H1 (cell line): Measurements from ENCODE around the gene SNX24. TPM values are rescaled to one million over a fixed set of nuclear protein-coding genes. Genes with fewer than 3 reads are reported as not detected.

Experiments
- CTCF ChIA-PET: fragments of 300-600 bp; sonication (Branson Sonifier 250); formaldehyde crosslinking; loops from one replicate; lab custom pipeline; 2021; ENCODE audit not compliant: partially characterized antibody; lab: Charles Lee
- POLR2A ChIA-PET: fragments of 300-600 bp; sonication (Branson Sonifier 250); formaldehyde crosslinking; loops from one replicate; lab custom pipeline; 2021; ENCODE audit warnings: inconsistent platforms; ENCODE audit not compliant: partially characterized antibody; lab: Charles Lee
- DNase-seq, 2 experiments: peaks; one replicate each; pipeline versions ENCODE4 v3.0.0 to v3.0.0-alpha.2; 2010 to 2022; ENCODE audit warnings: low spot score in 2 of 2, low read depth in 1 of 2, mixed read lengths in 1 of 2
- FAIRE-seq: peaks from 2 replicates; lab custom pipeline; 2011; peaks lifted over from hg19 to GRCh38; lab: Jason Lieb, UNC
- H2AFZ ChIP-seq: 2 replicates; pipeline ENCODE4 v1.8.1; 2012; ENCODE audit warnings: low read length, inconsistent platforms
- H2AK5ac ChIP-seq: 2 replicates; pipeline ENCODE4 v1.6.1; 2013; ENCODE audit warnings: low read depth, low read length
- H2BK120ac ChIP-seq: replicated peaks from 2 replicates; pipeline ENCODE3; 2013; ENCODE audit warnings: low read depth, low read length, inconsistent platforms
- H2BK12ac ChIP-seq: 2 replicates; pipeline ENCODE4 v1.6.1; 2013; ENCODE audit warnings: low read depth, low read length
- H2BK15ac ChIP-seq: 2 replicates; pipeline ENCODE4 v1.6.1; 2013; ENCODE audit warnings: low read length
- H2BK20ac ChIP-seq: 2 replicates; pipeline ENCODE4 v1.6.1; 2013; ENCODE audit warnings: low read length
- H2BK5ac ChIP-seq: 2 replicates; pipeline ENCODE4 v1.6.1; 2013; ENCODE audit warnings: low read depth, low read length
- H3K14ac ChIP-seq: 2 replicates; pipeline ENCODE4 v1.6.1; 2013; ENCODE audit warnings: inconsistent platforms; ENCODE audit not compliant: insufficient read length
- H3K18ac ChIP-seq: 2 replicates; pipeline ENCODE4 v1.6.1; 2013; ENCODE audit warnings: low read length; ENCODE audit errors: extremely low read depth
- H3K23ac ChIP-seq: 2 replicates; pipeline ENCODE4 v1.6.1; 2013; ENCODE audit warnings: inconsistent platforms; ENCODE audit not compliant: insufficient read length
- H3K23me2 ChIP-seq: 2 replicates; pipeline ENCODE4 v1.6.1; 2013; ENCODE audit warnings: low read depth, low read length
- H3K27ac ChIP-seq: 2 replicates; pipeline ENCODE4 v1.6.1; 2011; ENCODE audit warnings: low read depth, low read length, inconsistent platforms
- H3K27me3 ChIP-seq, 4 experiments: replicated peaks in 1 of 4; 1 replicate in 1 of 4; 2 replicates in 3 of 4; pipeline versions ENCODE4 v1.6.1 to v1.8.1; 2011 to 2013; ENCODE audit warnings: low read length in 3 of 4, mild to moderate bottlenecking in 3 of 4, inconsistent platforms in 2 of 4, mixed read lengths in 2 of 4, moderate library complexity in 1 of 4; ENCODE audit not compliant: control insufficient read depth in 3 of 4, insufficient read depth in 3 of 4; ENCODE audit errors: extremely low read depth in 1 of 4
- H3K36me3 ChIP-seq, 4 experiments: 2 replicates each; pipeline versions ENCODE4 v1.6.1 to v1.8.1; 2011 to 2013; ENCODE audit warnings: mild to moderate bottlenecking in 4 of 4, low read length in 3 of 4, moderate library complexity in 2 of 4, control low read depth in 1 of 4, inconsistent platforms in 1 of 4; ENCODE audit not compliant: insufficient read depth in 4 of 4, control insufficient read depth in 2 of 4
- H3K4ac ChIP-seq: replicated peaks from 2 replicates; pipeline ENCODE3; 2013; ENCODE audit warnings: low read length, low read depth, mixed read lengths, inconsistent platforms; ENCODE audit not compliant: insufficient read length
- H3K4me1 ChIP-seq, 4 experiments: replicated peaks in 1 of 4; 1 replicate in 1 of 4; 2 replicates in 3 of 4; pipeline versions ENCODE4 v1.6.1 to v1.8.1; 2011 to 2013; ENCODE audit warnings: low read length in 3 of 4, inconsistent platforms in 2 of 4, mixed read lengths in 1 of 4; ENCODE audit not compliant: insufficient read depth in 4 of 4, control insufficient read depth in 3 of 4
- H3K4me2 ChIP-seq, 2 experiments: 2 replicates each; pipeline versions ENCODE4 v1.6.1 to v1.8.1; 2011 to 2013; ENCODE audit warnings: low read depth in 2 of 2, low read length in 2 of 2, control low read depth in 1 of 2, inconsistent platforms in 1 of 2, mild to moderate bottlenecking in 1 of 2; ENCODE audit not compliant: insufficient read depth in 1 of 2
- H3K4me3 ChIP-seq, 4 experiments: fragments of 200-600, 300-600 bp in 1 of 4; sonication (generic), shearing (Covaris generic), sonication (Bioruptor Twin) in 1 of 4; 2 replicates each; pipeline versions ENCODE4 v1.5.1 to v1.8.1; 2011 to 2016; ENCODE audit warnings: low read length in 4 of 4, low read depth in 3 of 4, control low read depth in 2 of 4, inconsistent platforms in 2 of 4, mild to moderate bottlenecking in 2 of 4, mixed read lengths in 1 of 4, moderate library complexity in 1 of 4; ENCODE audit not compliant: insufficient read depth in 2 of 4; ENCODE audit errors: extremely low read depth in 1 of 4
- H3K56ac ChIP-seq: replicated peaks from 2 replicates; pipeline ENCODE3; 2013; ENCODE audit warnings: low read depth, mild to moderate bottlenecking, mixed read lengths, low read length, inconsistent platforms; ENCODE audit not compliant: insufficient read length
- H3K79me1 ChIP-seq: 2 replicates; pipeline ENCODE4 v1.6.1; 2013; ENCODE audit warnings: low read depth, low read length, control low read depth
- H3K79me2 ChIP-seq, 2 experiments: 2 replicates each; pipeline versions ENCODE4 v1.6.1 to v1.8.1; 2012 to 2013; ENCODE audit warnings: low read length in 2 of 2, mild to moderate bottlenecking in 2 of 2, inconsistent platforms in 1 of 2; ENCODE audit not compliant: insufficient read depth in 2 of 2, control insufficient read depth in 1 of 2
- H3K9ac ChIP-seq, 4 experiments: replicated peaks in 1 of 4; 1 replicate in 1 of 4; 2 replicates in 3 of 4; pipeline versions ENCODE4 v1.6.1 to v1.8.1; 2011 to 2013; ENCODE audit warnings: low read depth in 3 of 4, low read length in 3 of 4, control low read depth in 2 of 4, mild to moderate bottlenecking in 2 of 4, moderate library complexity in 2 of 4, inconsistent platforms in 1 of 4; ENCODE audit errors: extremely low read depth in 1 of 4
- H3K9me3 ChIP-seq, 2 experiments: 2 replicates each; pipeline versions ENCODE4 v1.6.1 to v1.8.1; 2012 to 2013; ENCODE audit warnings: mild to moderate bottlenecking in 2 of 2, moderate library complexity in 2 of 2, control low read depth in 1 of 2, inconsistent platforms in 1 of 2, low read depth in 1 of 2, low read length in 1 of 2, mixed read lengths in 1 of 2; ENCODE audit not compliant: insufficient read depth in 2 of 2
- H4K20me1 ChIP-seq, 2 experiments: replicated peaks in 1 of 2; 2 replicates each; pipeline versions ENCODE3 to v1.8.1; 2011 to 2013; ENCODE audit warnings: inconsistent platforms in 2 of 2, low read length in 2 of 2, mild to moderate bottlenecking in 1 of 2; ENCODE audit not compliant: insufficient read depth in 2 of 2, control insufficient read depth in 1 of 2
- H4K5ac ChIP-seq: 2 replicates; pipeline ENCODE4 v1.6.1; 2013; ENCODE audit warnings: low read length, low read depth, mixed read lengths, inconsistent platforms; ENCODE audit not compliant: insufficient read length
- H4K8ac ChIP-seq: 2 replicates; pipeline ENCODE4 v1.8.0; 2013; ENCODE audit warnings: mild to moderate bottlenecking, moderate library complexity, low read length, inconsistent platforms; ENCODE audit not compliant: insufficient read depth; ENCODE audit errors: extremely low read depth
- H4K91ac ChIP-seq: replicated peaks from 2 replicates; pipeline ENCODE3; 2013; ENCODE audit warnings: low read length, mixed read lengths, inconsistent platforms; ENCODE audit not compliant: insufficient read length
- TAF1 ChIP-seq: IDR thresholded peaks from 2 replicates; pipeline ENCODE4 v1.6.1; 2011; ENCODE audit warnings: mild to moderate bottlenecking, low read depth, low read length
- WGBS, 2 experiments: shearing (Covaris generic) in 1 of 2; methylation state at CpG; one replicate each; pipeline versions ENCODE4 v1.1.6 to v1.1.7; 2013 to 2015; ENCODE audit warnings: low lambda C conversion rate in 2 of 2, mixed read lengths in 2 of 2, inconsistent platforms in 1 of 2, low coverage in 1 of 2, missing lambda C conversion rate in 1 of 2; ENCODE audit not compliant: insufficient replicate concordance in 2 of 2, insufficient coverage in 1 of 2, insufficient read length in 1 of 2; ENCODE audit errors: extremely low coverage in 1 of 2, missing lambda C conversion rate in 1 of 2; 5-methylcytosine and 5-hydroxymethylcytosine counted together
- polyA plus RNA-seq, 7 experiments: library from polyadenylated mRNA; depleted of rRNA in 3 of 7; stranded (reverse) in 5 of 7; unstranded in 2 of 7; fragments of >200 nt in 5 of 7; fragments of 200-250 nt in 2 of 7; gene quantifications; 1 replicate in 5 of 7; 2 replicates in 1 of 7; 4 replicates in 1 of 7; pipeline versions ENCODE4 v1.2.1 to v1.2.3, GENCODE V29; 2011 to 2013; ENCODE audit warnings: missing spikeins in 2 of 7, mixed read lengths in 2 of 7
- total RNA-seq: library from RNA; stranded (reverse); fragmentation: NEBNext Ultra II Directional; extraction: Animal tissue kit (Norgen Biotek cat#: 25700); gene quantifications from 2 replicates; pipeline ENCODE4 v1.2.1, GENCODE V29; 2021

SNX24 gene
- total and polyA plus RNA-seq, 2 of the 8 experiments (the other 6 are each of a cell fraction or from before 2014, with no cell fraction given), result 7.3 to 14.3 TPM

- H3K79me1 ChIP-seq, result no peaks in the 10 kb centered on the region
- H4K8ac ChIP-seq, result no peak overlapping the region
- TF ChIP-seq TAF1, result no peak
These were observed 13.4 kb upstream of the SNX24 start for GRCh38 chr5:122831984-122832383.

More at GRCh38 chr5:122831984-122832383, 13.4 kb upstream of the SNX24 start:
- H4K5ac ChIP-seq, result no peak overlapping the region
- no peak overlapping the region for H3K4me3 ChIP-seq
- no peak overlapping the region for H4K91ac ChIP-seq
- no peak overlapping the region for H2AK5ac ChIP-seq
- no peak overlapping the region for H3K56ac ChIP-seq
- no peak overlapping the region for H3K4me2 ChIP-seq
- H4K20me1 ChIP-seq, result no peaks in the 10 kb centered on the region
- no peak overlapping the region for H2BK15ac ChIP-seq
- no peak overlapping the region for H3K4ac ChIP-seq
- no peak overlapping the region for H3K23ac ChIP-seq
- WGBS, 2 experiments, result 84% methylated on average over 1 of the region's 1 CpG; no CpG with 5 or more reads in 1 of the 2 experiments
- H3K9ac ChIP-seq, result no peak overlapping the region
- POLR2A ChIA-PET, result interaction anchor here (0.6 to 1.2 kb wide), 2 partner anchors 12 to 606 kb away, joined by 3 read pairs; no protein-coding TSS in a partner anchor
- no peaks in the 10 kb centered on the region for H3K9me3 ChIP-seq
- no peak overlapping the region for H2AFZ ChIP-seq
- FAIRE-seq, result no peak
- no peak overlapping the region for H2BK120ac ChIP-seq
- peaks cover 0 to 18% (median 0%) of the 10 kb centered on the region in 4 experiments; a peak in 3 of 8 replicates for H3K36me3 ChIP-seq
- H3K18ac ChIP-seq, result no peak overlapping the region
- H3K27ac ChIP-seq, result no peak overlapping the region
- H3K23me2 ChIP-seq, result no peaks in the 10 kb centered on the region
- H2BK12ac ChIP-seq, result no peak overlapping the region
- no peak overlapping the region for H2BK5ac ChIP-seq
- CTCF ChIA-PET, result no interaction called here
- H3K79me2 ChIP-seq, result no peaks in the 10 kb centered on the region
- no peak overlapping the region for H3K14ac ChIP-seq
- H3K27me3 ChIP-seq, result no peaks in the 10 kb centered on the region
- no peak overlapping the region for H2BK20ac ChIP-seq
- no peak for DNase-seq
- no peaks in the 10 kb centered on the region for H3K4me1 ChIP-seq
